NB4 (cell line): ENCODE measurements around the gene PBX3.

ENCODE experiments used
- DNase-seq: peaks from one replicate; pipeline ENCODE4 v3.0.0; 2010; ENCODE audit warnings: low read depth
- H3K4me3 ChIP-seq: one replicate; pipeline ENCODE4 v1.5.1; 2011; ENCODE audit warnings: mild to moderate bottlenecking, low read depth, low read length, moderate library complexity
- CTCF ChIP-seq: IDR thresholded peaks from one replicate; pipeline ENCODE4 v1.5.1; 2012; ENCODE audit warnings: low read depth, low read length
- MYC ChIP-seq: IDR thresholded peaks from 2 replicates; pipeline ENCODE4 v1.6.1; 2011; ENCODE audit warnings: low read depth, low read length
- POLR2A ChIP-seq: IDR thresholded peaks from 2 replicates; pipeline ENCODE4 v1.6.1; 2011; ENCODE audit warnings: mild to moderate bottlenecking; ENCODE audit not compliant: insufficient read length; ENCODE audit errors: extremely low read depth
- TF ChIP-seq, protein P1 (sequence below): IDR thresholded peaks from 2 replicates; pipeline ENCODE4 v1.6.1; 2011; ENCODE audit warnings: low read depth, low read length

Gene PBX3

DNA sequence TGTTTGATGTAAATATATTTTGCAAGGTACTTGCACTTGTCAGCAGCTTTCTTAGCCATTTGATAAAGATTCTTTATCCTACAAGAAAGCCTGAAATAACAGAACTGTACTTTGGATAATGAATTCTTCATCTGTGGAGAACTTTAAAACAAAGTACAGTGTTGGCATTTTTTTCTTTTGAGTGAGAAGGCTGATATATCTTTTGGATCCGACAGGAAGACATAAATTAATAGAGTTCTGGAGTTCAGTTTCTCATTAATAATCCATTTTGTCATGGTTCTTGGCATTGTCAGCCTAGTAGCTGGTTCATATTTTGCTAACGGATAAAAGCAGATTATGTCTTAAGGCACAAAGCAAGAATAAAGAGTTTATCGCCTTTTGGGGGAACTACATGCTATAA lies 17.0 kb downstream of the PBX3 start:
- TF ChIP-seq MYC (no peak), POLR2A (no peak), CTCF (no peak)
- TF ChIP-seq, protein P1, sequence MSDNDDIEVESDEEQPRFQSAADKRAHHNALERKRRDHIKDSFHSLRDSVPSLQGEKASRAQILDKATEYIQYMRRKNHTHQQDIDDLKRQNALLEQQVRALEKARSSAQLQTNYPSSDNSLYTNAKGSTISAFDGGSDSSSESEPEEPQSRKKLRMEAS, result no peak
- DNase-seq, result no peak
- no peak overlapping the region for H3K4me3 ChIP-seq

DNA sequence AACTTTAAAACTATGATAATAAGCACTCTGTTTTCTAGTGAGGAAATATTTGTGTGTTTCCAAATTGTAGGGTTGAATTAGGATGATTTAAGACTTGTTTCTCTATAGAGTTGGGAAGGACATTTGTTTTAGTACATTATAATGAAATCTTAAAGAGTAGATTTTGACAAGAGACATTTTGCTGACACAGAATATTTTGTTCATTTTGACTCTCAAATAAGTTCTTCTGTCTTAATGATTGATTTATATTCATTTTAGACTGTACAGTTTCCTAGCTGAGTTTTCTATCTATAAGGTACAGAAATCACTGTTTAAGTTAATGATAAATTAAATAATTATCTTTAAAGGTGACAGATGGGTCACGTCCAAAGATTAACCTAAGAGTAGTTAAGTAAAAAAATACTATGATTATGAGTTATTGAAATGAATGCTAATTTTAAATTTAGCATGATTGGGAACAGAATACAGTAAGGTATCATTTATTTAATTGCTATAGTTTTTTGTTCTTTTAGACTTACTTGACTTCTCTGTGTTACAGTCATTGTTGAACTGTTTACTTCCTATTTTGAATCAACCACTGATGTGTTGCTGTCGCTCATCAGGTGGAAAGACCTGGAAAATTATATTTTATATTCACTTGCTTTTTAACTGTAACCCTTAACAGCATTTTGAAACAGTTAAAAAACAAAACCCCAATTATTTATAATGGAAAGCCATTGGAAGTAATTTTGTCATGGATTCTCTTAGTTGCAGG lies 19.5 kb downstream of the PBX3 start:
- no peak for DNase-seq
- H3K4me3 ChIP-seq, result no peak overlapping the region
- TF ChIP-seq POLR2A (no peak), MYC (no peak), CTCF (no peak)
- TF ChIP-seq, protein P1, result no peak

DNA sequence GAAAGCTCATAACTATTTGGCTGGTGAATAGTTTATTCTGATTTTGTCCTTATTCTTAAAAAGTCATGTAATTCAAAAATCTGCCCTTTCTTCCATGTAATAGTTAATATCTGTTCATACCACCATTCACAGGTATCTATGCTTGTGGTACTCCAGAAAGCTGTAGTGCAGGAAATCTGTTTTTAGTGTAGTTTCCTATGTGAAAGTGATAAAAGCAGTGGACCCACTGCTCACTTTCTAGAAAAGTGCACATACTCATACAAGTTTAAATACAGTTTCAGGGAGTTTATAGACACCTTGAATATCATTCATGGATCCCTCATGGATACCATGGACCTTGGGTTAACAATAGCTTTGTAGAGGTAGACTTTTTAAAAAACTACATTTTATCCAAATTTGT lies 20.2 kb downstream of the PBX3 start:
- H3K4me3 ChIP-seq, result no peak overlapping the region
- no peak for TF ChIP-seq MYC
- TF ChIP-seq POLR2A, result no peak
- TF ChIP-seq, protein P1, result no peak
- no peak for TF ChIP-seq CTCF
- no peak for DNase-seq

DNA sequence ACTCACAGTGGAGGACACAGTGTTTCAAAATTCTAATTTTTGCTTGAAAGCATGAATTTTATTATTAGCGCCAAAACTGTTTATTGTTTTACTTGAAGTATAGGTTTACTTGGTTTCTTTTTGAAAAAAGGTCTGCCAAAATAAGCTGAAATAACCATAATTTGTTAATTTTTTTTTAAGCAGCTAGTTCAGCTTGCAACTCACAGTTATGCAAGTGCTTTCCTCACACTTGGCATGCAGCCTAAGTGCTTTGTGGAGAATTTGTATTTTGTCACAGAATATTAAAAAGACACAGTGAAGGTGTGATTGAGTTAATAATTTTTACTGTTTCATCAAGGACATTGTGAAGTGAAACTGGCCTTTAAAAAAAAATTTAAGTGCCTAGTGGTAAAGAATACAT lies 21.6 kb downstream of the PBX3 start:
- no peak for DNase-seq
- TF ChIP-seq, protein P1, result no peak
- TF ChIP-seq CTCF (no peak), MYC (no peak), POLR2A (no peak)
- H3K4me3 ChIP-seq, result no peak overlapping the region

GRCh38 chr9:125771037-125771436 lies 23.9 kb downstream of the PBX3 start:
- no peak overlapping the region for H3K4me3 ChIP-seq
- TF ChIP-seq CTCF, result no peak
- TF ChIP-seq MYC, result no peak
- TF ChIP-seq POLR2A, result no peak
- TF ChIP-seq, protein P1, result no peak
- no peak for DNase-seq
